Measurements from ENCODE around the gene FYN.
"Not testable (repeated sequence)": the region's sequence is repeated elsewhere in the genome, so short reads cannot be mapped to it uniquely, and the experiment has no call there.

The FYN gene

DNA sequence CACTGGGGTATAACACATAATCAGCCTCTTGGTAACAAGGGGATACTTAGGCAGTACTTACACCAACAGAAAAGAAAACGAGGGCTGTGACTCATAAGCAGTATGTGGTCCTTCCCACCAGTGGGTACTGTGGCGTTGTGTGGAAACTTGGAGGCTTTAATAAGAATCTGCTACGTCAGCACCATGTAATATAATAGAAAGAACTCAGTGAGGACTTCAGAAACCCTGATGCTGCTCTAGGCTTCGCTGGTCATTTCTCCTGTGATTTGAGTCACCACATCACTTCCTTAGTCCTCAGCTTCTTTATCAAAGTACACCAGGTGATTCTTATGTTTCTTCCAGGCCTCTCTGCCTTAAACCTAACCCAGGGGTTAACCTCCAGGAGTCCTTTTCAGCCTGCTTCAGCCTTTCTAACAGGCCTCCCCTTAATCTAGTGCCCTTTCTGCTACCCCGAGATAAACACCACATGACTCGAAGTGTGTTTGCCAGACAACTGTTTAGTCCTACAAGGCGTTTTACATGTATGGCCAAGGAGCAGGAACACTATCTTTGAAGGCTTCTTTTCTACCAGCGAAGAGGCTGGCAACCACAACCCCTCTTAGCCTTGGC is 68.5 kb downstream of the FYN start:
- no peak for DNase-seq

DNA sequence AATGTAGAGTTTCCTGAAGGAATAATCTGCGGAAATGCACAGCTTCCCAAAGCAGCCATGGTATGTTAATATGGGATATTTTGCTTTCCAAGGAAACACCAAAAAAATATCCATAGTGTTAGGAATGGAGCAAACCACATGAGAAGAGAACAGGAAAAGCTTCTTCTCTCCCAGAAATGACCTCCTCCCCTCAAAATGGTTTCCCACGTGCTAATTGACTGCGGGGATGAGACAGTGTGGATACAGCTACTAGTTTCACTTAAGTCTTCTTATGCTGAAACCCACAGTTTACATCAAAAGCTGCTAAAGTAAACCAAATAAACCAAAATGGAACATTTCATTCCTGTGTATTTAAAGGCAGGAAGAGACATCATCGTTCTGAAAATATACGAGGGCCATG is 69.4 kb downstream of the FYN start:
- no peak for DNase-seq

DNA sequence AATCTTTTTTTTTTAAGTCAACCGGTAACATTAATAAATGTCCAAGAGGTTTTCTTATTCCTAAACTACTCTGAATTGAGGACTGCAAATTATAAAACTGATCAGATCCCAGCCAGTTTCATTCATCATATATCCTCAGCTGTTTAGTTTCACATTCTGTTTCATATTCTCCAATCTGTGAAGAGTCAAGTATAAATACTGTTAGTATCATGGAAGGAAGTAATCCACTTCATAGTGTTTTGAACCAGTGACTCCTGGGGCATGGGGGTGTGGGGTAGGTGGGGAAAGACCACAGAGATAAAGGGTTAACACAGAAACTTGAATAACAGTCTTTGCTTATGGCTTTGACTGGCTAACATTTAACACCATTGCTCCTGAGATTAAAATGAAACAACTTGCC is 69.9 kb downstream of the FYN start:
- no peak for DNase-seq

DNA sequence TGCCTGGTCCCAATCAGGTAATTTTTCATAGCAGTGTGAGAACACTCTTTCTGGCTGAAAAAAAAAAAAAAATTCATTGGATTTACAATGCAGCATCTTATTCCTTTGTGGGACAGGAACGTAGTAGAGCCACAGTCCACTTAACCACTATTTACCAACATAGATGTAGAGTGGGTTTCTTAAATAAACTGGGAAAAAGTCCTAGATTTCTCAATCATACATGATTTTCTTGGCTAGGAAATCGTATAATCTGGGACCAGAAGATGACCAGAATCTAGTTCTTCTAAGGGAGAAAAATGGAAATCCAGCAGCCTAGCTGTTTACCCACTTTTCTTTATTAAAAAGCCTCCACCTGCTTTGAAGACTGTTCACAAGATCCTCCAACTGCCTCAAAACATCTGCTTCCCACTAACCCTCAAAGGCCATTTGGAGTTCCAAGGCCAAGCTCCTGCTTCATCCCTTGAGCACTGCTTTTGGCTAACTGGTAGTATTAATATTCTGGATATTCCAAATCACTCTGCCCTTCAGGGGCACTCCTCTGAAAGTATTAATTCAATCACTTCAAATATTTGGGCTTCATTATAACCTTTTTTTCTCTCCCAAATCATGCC is 70.4 kb downstream of the FYN start:
- DNase-seq: no peak

DNA sequence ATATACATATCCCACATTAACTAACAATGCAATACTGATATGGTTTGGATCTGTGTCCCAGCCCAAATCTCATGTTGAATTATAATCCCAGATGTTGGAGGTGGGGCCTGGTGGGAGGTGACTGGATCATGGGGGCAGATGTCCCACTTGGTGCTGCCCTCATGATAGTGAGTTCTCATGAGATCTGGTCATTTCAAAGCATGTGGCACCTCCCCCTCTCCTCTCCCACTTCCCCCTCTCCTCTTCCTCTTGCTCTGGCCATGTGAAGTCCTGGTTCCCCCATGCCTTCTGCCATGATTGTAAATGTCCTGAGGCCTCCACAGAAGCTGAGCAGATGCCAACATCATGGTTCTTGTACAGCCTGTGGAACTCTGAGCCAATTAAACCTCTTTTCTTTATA is 71.2 kb downstream of the FYN start:
- no peak for DNase-seq

DNA sequence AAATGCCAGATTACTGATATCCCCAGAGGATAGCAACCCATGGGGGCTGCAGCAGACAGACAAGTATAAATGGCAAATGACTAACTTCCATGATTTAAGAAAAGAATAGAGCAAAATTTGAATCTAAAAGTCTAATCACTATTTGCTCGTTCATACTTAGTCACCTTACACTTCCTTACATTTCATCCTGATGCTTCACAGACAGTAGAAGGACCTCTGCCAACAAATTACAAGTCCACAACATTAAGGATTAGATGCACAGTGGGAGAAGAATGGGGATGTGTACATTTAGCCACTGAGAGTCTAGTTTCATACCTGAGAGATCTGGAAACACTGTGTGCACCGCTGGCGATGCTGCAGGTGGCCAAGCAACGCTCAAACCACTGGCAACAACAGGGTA is 72.4 kb downstream of the FYN start:
- no peak for DNase-seq

DNA sequence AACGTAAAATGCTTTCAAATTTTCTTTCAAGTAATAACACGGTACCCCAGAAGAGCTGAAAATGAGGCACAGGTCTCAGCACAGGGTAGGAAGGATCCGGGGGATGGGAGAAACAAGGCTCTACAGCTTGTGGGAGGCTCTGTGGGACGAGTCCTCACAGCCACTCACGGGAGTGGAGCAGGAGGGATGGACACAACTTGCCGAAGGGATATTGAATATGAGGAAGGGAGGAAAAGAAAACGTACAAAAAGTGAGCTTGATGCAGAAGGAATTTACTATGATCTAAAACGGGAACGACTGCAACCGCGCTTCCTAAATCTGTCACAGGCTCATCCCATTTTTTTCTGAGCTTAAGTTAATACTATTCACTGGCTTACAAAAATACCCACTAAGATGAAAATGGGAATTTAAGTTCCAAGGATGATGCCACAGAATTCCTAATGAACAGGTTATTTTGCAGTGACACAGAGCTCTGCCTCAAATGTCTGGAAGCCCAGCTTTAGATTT is 72.9 kb downstream of the FYN start:
- no peak for DNase-seq

DNA sequence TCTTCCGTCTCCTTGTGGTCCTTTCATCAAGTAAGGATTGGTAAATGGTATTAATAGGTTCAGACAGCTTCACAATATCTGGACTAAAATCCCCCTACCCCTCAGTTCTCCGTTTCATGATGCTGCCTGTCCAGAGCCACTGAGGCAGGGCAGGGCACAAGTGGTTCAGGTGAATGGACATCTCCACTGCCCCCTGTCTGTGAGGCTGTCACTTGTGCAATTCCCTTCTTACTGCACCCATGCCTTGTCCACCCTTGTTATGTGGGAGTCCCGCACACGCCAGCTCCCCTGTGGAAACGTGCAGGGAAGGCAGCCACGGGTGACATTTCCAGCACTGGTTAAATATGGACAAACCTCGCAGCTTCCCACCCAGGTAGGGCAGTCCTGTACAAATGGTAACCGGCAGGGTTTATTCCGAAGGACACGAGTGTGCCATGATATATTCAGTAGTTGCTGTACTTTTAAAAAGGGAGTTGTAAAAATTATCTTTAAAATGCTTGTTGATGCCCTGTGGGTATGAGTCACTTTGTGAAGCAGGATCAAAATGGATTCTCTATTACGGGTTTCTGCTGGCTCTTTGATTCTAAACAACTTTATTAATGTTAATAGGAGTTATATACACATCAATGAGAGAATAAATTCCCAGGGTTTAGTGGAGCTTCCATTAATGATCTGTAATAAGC is 73.5 kb downstream of the FYN start:
- no peak for DNase-seq

DNA sequence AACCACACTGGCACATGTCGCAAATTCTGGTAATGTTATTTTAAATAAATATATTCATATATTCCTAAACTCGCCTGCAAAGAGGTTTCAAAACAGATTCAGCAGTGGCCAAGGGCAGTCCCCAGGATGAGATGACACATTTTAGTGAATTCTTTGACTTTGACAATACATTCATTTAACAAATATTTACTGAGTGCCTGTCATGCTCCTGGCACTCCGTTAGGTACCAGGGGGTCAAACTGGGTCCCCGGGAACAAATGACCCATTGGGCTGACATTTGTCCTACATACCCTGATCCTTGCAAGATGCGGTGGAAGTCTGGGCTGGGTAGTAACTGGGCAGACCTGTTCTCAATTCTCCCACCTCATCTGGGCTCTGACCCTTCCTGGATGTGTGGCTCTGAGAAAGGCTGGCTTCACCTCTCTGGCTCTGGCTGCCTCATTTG is 74.9 kb downstream of the FYN start:
- no peak for DNase-seq

DNA sequence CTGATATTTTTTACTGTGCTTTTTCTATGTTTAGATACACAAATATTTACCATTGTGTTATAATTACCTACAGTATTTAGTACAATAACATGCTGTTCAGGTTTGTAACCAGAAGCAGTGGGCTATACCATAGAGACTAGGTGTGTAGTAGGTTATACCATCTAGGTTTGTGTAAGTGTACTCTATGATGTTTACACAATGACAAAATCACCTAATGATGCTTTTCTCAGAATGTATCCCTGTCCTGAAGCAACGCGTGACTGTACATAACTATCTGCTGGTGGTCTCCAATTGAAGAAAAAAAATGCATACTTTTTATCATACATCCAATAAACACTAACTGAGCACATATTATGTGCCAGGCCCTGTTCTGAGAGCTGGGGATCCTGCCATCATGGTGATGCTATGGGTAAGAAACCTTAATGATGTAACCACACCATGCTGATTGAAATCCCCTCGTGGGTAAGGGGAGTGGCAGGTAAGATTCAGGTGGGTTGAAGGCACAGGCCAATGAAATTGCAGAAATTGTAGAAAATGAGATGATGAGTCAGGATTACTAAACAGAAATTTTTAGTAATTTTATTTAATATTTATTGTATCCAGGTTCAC is 76.8 kb downstream of the FYN start:
- DNase-seq: no peak

DNA sequence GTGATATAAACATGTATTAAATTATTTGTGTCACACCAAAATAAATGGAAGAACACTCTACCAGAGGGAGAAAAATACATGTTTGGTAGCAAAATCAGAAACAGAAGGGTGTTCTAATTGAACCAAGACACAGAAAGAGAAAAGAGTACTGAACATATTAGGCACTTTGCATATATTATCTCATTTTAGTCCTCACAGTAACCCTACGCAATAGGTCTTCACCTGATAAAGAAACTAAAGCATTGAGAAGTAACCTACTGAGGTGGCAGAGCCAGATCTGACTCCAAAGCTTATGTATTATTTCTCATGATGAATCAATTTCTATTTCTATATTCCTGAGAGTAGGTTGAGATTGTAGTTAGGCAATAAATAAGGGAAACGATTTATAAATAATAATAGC is 77.7 kb downstream of the FYN start:
- no peak for DNase-seq

DNA sequence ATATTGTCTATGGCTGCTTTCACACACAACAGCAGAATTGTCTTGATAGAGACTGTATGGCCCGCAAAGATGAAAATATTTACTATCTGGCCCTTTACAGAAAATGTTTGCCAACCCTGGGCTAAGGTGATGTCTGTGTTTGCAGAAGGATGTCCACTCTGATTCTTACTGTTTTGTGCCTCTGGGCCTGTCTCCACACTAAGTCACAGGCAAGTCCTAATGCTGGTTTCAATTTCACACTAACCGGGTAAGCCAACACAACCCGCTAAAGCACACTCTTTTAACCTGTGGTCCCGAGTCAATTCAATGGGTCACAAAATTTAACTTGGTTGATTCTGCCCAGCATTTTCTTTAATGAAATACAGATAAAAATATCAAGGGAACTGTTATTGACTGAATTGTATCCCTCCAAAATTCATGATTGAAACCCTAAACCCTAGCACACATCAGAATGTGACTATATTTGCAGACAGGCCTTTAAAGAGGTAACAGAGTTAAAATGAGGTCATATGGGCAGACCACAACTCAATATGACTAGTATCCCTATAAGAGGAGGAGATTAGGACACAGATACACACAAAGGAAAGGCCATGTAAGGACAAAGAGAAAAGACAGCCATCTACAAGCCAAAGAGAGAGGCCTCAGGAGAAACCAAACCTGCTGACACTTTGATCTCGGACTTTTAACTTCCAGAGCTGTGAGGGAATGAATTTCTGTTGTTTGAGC is 78.4 kb downstream of the FYN start:
- DNase-seq: no peak

DNA sequence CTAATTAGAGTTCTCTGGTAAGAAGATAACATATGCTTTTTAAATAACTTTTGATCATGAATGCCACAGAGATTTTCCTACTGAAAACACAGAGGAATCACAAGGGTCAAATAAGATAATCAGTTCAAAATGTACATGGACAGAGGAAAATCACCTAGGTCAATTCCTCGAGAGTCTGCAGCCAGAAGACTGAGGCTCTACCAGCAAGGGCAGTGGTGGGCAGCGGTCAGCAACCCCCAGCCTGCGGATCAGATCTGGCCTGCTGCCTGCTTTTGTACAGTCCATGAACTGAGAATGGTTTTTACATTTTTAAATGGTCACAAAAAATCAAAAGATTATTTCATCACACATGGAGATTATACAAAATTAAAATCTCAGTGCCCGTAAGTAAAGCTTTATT is 79.0 kb downstream of the FYN start:
- DNase-seq: no peak

DNA sequence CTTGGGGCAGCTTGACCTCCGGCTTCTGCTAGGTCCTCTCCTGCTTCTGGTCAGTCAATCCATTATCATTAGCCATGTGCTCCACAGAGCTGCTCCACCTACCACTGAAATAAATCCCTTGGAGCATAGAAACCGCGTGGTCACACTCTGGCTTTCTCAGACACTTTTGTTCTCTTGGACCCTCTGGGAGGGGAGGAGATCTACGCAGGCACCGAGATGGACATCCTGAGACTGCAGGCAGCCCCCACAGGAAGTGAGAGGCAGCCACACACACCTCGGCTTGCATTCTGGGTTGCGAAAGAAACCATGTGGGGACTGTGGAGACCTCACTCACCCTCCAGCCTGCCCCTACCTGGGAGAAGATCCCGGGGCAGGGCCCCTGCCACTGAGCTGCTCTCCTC is 79.5 kb downstream of the FYN start:
- DNase-seq: no peak

DNA sequence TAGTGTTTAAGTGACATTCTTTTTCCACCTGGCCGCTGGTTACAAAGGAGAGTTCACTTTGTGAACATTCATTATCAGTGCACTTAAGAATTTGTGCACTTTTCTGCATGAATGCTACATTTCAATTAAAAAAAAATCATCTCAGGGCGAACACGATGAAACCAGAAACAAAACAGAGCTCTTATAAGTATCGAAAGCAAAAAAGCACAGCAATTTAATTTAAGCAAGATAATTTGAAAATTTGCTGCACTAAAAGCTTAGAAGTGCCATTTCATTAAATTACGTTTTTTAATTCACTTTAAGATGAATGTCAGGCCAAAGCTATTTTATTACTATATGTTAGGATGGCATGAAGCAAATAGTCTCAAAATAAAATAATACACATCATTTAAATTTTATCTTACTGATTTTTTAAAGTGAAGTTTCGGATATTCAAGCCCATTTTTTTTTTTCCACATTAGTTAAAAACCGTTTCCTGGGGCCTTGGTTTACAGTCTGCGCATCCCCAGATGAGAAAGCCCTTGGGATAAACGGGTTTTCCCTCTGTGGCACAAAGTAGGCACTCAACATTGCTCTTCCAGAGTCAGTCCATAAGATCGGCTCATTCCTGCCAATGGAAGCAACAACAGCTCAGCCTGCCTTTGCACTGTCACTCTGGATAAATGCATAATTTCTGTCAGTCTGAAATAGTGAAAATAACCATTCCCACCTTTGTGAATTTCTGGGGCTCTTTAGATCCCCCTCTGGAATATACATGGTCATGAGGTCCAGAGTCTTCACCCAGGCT is 80.1 kb downstream of the FYN start:
- no peak for DNase-seq

DNA sequence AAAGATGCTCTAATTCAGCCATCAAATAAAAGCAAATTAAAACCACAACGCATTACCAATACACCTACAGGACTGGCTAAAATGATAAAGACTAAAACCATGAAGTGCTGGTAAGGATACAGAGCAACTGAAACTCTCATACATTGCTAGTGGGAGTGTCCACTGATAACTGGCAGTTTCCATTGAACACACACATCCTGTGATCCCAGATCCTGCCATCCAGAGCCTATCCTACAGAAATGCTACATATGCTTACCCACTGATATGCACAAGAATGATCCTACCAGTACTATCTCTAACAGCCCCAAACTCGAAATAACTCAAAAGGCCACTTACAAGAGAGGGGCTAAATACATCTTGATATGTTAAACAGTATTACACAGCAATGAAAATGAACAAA is 81.0 kb downstream of the FYN start:
- no peak for DNase-seq

DNA sequence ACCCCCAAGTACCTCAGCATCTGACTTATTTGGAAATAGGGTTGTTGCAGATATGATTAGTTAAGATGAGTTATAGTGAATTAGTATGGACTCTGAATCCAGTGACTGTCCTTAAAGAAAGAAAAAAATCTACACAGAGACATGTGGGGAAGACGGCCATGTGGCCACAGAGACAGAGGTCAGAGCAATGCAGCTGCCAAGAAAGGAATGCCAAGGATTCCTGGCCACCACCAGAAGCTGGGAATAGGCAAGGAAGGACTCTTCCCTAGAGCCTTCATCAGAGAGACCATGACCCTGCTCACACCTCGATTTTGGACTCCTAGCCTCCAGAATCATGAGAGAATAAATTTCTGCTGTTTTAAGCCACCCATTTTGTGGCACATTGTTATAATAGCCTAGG is 81.8 kb downstream of the FYN start:
- DNase-seq: no peak

DNA sequence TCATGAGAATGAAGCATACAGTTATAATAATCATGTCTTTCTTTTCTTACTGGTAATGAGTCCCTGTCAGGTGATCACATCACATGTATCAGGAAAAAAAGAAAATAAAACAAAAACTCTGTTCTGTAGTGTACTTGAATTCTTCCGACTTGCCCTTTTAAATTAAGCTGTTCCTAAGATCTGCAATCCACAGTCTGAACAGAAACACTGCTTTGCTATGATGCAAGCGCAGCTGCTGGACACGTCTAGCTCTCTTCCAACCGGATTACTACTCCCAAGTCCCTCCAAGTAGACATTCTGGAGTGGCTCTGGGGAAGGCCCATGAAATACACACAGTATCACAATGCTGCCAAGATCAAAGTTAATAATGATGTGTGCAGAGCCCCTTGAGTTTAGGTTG is 83.7 kb downstream of the FYN start:
- DNase-seq: no peak

DNA sequence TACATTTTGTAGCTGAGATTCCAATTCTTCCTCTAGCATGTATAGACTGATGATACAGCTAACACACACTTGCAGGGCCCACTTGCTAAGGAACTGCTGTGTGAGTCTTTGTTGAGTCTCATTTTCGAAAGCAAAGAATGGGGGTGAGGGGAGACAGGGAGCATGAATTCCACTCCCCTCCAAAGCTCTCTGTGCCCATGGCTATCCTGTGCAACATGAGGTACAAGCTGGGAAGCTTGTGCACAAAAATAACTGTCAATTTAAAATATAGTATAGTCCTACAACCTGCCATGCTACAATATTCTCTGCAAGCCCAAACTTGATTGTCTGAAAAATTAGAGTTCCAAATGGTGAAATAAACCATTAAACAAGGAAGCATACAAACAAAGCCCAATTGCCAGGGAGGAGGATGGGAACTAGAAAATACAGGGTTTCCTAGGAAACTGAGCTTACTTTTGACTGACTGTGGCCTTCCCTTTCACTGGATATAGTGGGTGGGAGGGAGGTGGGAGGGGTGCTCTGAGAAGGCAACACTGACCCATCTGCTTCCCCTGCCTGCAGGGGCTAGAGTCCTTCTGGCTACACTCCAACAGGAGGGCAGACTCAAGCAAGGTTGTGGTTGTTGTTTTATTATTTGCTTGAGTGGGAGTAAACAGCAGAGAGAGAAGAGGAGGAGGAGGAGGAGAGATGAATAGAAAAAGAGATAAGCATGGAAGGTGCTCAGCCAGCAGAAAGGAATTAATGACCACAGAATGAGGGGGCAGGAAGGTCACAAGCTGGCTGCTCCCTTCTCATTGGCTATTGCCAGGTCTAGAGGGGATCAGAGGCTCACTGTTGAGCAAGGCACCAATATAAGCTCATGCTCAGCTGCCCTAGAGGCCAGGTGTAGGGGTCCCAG is 84.6 kb downstream of the FYN start:
- DNase-seq: no peak

DNA sequence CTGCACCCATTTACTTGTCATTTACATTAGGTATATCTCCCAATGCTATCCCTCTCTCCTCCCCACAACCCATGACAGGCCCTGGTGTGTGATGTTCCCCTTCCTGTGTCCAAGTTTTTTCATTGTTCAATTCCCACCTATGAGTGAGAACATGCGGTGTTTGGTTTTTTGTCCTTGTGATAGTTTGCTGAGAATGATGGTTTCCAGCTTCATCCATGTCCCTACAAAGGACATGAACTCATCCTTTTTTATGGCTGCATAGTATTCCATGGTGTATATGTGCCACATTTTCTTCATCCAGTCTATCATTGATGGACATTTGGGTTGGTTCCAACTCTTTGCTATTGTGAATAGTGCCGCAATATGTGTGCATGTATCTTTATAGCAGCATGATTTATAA is 87.1 kb downstream of the FYN start:
- DNase-seq: not testable (repeated sequence)

DNA sequence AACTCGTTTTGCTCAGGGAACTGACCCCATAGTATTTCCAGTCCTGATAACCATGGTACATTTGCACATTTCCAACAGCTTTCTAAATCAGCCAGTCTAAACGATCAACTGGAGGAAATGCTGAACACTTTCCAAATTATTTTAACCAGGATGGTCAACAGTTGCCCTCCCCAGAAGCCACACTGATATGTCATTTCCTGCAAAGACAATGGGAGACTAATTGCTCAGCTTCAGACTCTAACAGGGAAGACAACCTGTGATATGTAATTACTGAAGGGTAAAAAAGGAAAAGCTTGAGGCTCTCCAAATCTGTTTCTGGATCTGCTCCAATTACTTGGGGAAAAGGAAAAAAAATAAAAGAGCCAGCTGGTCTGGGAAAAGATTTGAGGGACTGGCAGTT is 88.8 kb downstream of the FYN start:
- no peak for DNase-seq

Data from Kasumi-1 (cell line).